Trophoblast cell (in vitro differentiated cells and primary cell): ENCODE data around the gene CHRNG.

Source experiments
- DNase-seq, 2 donors: peaks; one replicate each; pipeline ENCODE4 v3.0.0-alpha.2; 2016
- H2AFZ ChIP-seq: 2 replicates; pipeline ENCODE4 v1.6.1; 2013; ENCODE audit warnings: low read length, moderate library complexity, mild to moderate bottlenecking; ENCODE audit not compliant: insufficient read depth, poor library complexity
- H2AK5ac ChIP-seq: 2 replicates; pipeline ENCODE4 v1.6.1; 2013; ENCODE audit warnings: mild to moderate bottlenecking, low read length
- H2BK120ac ChIP-seq: 2 replicates; pipeline ENCODE4 v1.6.1; 2013; ENCODE audit warnings: low read length, mild to moderate bottlenecking, moderate library complexity; ENCODE audit not compliant: insufficient read depth, poor library complexity
- H2BK12ac ChIP-seq: 2 replicates; pipeline ENCODE4 v1.6.1; 2013; ENCODE audit warnings: mild to moderate bottlenecking, low read length, moderate library complexity
- H2BK5ac ChIP-seq: 2 replicates; pipeline ENCODE4 v1.6.1; 2013; ENCODE audit warnings: low read length, low read depth, moderate library complexity, mild to moderate bottlenecking; ENCODE audit not compliant: poor library complexity
- H3K14ac ChIP-seq: 2 replicates; pipeline ENCODE4 v1.6.1; 2013; ENCODE audit warnings: mild to moderate bottlenecking, low read length
- H3K18ac ChIP-seq: 2 replicates; pipeline ENCODE4 v1.6.1; 2013; ENCODE audit warnings: mild to moderate bottlenecking, low read length
- H3K23ac ChIP-seq: 2 replicates; pipeline ENCODE4 v1.6.1; 2013; ENCODE audit warnings: low read length
- H3K27ac ChIP-seq: 2 replicates; pipeline ENCODE4 v1.5.1; 2013; ENCODE audit warnings: low read depth, mild to moderate bottlenecking, inconsistent platforms, low read length, moderate library complexity
- H3K27me3 ChIP-seq: 2 replicates; pipeline ENCODE4 v1.6.1; 2013; ENCODE audit warnings: inconsistent platforms, mild to moderate bottlenecking, low read length, moderate library complexity; ENCODE audit not compliant: insufficient read depth
- H3K36me3 ChIP-seq, 2 experiments: 1 replicate in 1 of 2; 2 replicates in 1 of 2; pipeline ENCODE4 v1.6.1; 2013; ENCODE audit warnings: low read length in 2 of 2, mild to moderate bottlenecking in 2 of 2, moderate library complexity in 1 of 2; ENCODE audit not compliant: insufficient read depth in 2 of 2, control insufficient read depth in 1 of 2
- H3K4ac ChIP-seq: 2 replicates; pipeline ENCODE4 v1.6.1; 2013; ENCODE audit warnings: low read depth, mild to moderate bottlenecking, low read length, moderate library complexity
- H3K4me1 ChIP-seq, 2 experiments: 1 replicate in 1 of 2; 2 replicates in 1 of 2; pipeline ENCODE4 v1.6.1; 2013; ENCODE audit warnings: low read length in 2 of 2, mild to moderate bottlenecking in 2 of 2, moderate library complexity in 1 of 2; ENCODE audit not compliant: insufficient read depth in 2 of 2, control insufficient read depth in 1 of 2
- H3K4me2 ChIP-seq: 2 replicates; pipeline ENCODE4 v1.6.1; 2013; ENCODE audit warnings: inconsistent platforms, mild to moderate bottlenecking, low read length, moderate library complexity
- H3K4me3 ChIP-seq: 2 replicates; pipeline ENCODE4 v1.5.1; 2013; ENCODE audit warnings: mild to moderate bottlenecking, low read depth, low read length, inconsistent platforms
- H3K79me1 ChIP-seq: one replicate; pipeline ENCODE4 v1.6.1; 2013; ENCODE audit warnings: low read length
- H3K79me2 ChIP-seq: 2 replicates; pipeline ENCODE4 v1.6.1; 2013; ENCODE audit warnings: low read length, mild to moderate bottlenecking; ENCODE audit not compliant: control insufficient read depth, insufficient read depth, poor library complexity
- H3K9ac ChIP-seq: 2 replicates; pipeline ENCODE4 v1.6.1; 2013; ENCODE audit warnings: mild to moderate bottlenecking, low read length
- H3K9me3 ChIP-seq: 2 replicates; pipeline ENCODE4 v1.6.1; 2013; ENCODE audit warnings: low read depth, mild to moderate bottlenecking, control low read depth, inconsistent platforms, low read length; ENCODE audit not compliant: insufficient read depth
- H4K12ac ChIP-seq: 2 replicates; pipeline ENCODE4 v1.6.1; 2013; ENCODE audit warnings: low read depth, mild to moderate bottlenecking, low read length, moderate library complexity
- H4K8ac ChIP-seq: 2 replicates; pipeline ENCODE4 v1.6.1; 2013; ENCODE audit warnings: low read depth, mild to moderate bottlenecking, low read length, moderate library complexity
- H4K91ac ChIP-seq: one replicate; pipeline ENCODE4 v1.6.1; 2013; ENCODE audit warnings: low read depth, mild to moderate bottlenecking, low read length, moderate library complexity
- WGBS: extraction: QIAGEN DNeasy Blood & Tissue Kit; methylation state at CpG from one replicate; pipeline ENCODE4 v1.1.7; 2013; ENCODE audit warnings: missing lambda C conversion rate; ENCODE audit not compliant: insufficient read length, insufficient coverage; ENCODE audit errors: extremely low coverage; 5-methylcytosine and 5-hydroxymethylcytosine counted together

The CHRNG gene

DNA sequence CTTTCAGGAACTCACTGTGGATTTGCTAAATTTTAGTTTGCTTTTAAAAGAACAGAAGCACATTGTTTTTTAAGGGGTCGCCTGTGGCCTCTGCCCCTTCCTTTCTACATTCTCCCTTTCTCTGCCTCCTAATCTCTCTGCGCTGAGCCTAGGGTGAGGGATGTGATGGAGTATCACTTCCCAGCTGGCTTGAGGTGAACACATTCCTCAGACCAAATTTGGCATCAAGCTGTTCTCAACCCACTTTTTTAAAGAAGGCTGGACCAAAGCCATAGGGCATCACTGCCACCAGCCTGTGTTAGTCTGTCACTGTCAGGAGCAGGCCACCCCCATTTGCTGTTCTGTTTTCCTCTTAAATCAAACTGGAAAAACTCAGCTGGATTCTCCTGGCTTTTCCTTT is 38.3 kb downstream of the CHRNG start:
- Histone ChIP-seq H3K4me3 (no peak overlapping the region), H3K14ac (no peak overlapping the region), H3K18ac (no peak overlapping the region), H3K79me2 (no peaks in the 10 kb centered on the region), H3K27me3 (no peaks in the 10 kb centered on the region), H2AFZ (no peak overlapping the region), H3K27ac (no peak overlapping the region), H2BK5ac (no peak overlapping the region), H4K12ac (no peak overlapping the region), H4K8ac (no peak overlapping the region), H3K9me3 (no peaks in the 10 kb centered on the region), H3K36me3 (peaks cover 10 to 24% of the 10 kb centered on the region in 2 experiments), H3K9ac (no peak overlapping the region), H3K4me1 (peaks cover 0 to 3% of the 10 kb centered on the region in 2 experiments), H3K23ac (no peak overlapping the region), H3K4ac (no peak overlapping the region), H3K79me1 (no peaks in the 10 kb centered on the region), H4K91ac (no peak overlapping the region), H2BK120ac (no peak overlapping the region), H2AK5ac (no peak overlapping the region), H3K4me2 (no peak overlapping the region), H2BK12ac (no peak overlapping the region)
- DNase-seq: no peak
- no CpG with 5 or more reads among the region's 2 CpGs for WGBS

DNA sequence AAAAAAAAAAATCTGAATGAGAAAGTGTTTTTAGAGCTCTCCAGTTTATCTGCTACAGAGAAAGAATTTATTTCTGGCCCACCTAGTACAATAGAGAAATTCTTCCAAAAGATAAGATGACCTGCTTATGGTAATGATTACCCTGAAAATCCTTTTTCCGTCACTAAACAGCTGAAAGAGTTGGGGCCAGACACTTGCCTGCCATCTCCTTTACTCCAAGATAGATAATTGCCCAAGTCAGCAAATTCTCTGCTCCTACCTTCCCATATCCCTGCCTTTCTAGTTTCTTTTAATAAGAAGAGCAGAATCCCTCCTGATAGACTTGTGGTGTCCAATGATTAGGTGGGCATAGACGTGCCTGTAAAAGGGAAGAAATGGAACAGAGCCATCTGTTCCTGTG is 39.1 kb downstream of the CHRNG start:
- no peak overlapping the region for H2BK120ac ChIP-seq
- no peak overlapping the region for H3K27ac ChIP-seq
- no peak overlapping the region for H2BK5ac ChIP-seq
- H4K12ac ChIP-seq: no peak overlapping the region
- no peak overlapping the region for H3K18ac ChIP-seq
- H3K4ac ChIP-seq: no peak overlapping the region
- H3K14ac ChIP-seq: no peak overlapping the region
- no peak overlapping the region for H4K91ac ChIP-seq
- no peak overlapping the region for H4K8ac ChIP-seq
- H2BK12ac ChIP-seq: no peak overlapping the region
- H3K79me1 ChIP-seq: no peaks in the 10 kb centered on the region
- no peaks in the 10 kb centered on the region for H3K27me3 ChIP-seq
- H3K36me3 ChIP-seq: peaks cover 12 to 23% of the 10 kb centered on the region in 2 experiments
- peaks cover 0 to 3% of the 10 kb centered on the region in 2 experiments for H3K4me1 ChIP-seq
- H2AFZ ChIP-seq: no peak overlapping the region
- H2AK5ac ChIP-seq: no peak overlapping the region
- H3K79me2 ChIP-seq: no peaks in the 10 kb centered on the region
- H3K4me2 ChIP-seq: no peak overlapping the region
- no peak overlapping the region for H3K23ac ChIP-seq
- no CpG with 5 or more reads among the region's 2 CpGs for WGBS
- no peak overlapping the region for H3K9ac ChIP-seq
- H3K4me3 ChIP-seq: no peak overlapping the region
- no peaks in the 10 kb centered on the region for H3K9me3 ChIP-seq
- no peak for DNase-seq

GRCh38 chr2:232580648-232580981 is 41.1 kb downstream of the CHRNG start:
- Histone ChIP-seq H3K4ac (no peak overlapping the region), H3K27ac (no peak overlapping the region), H3K14ac (no peak overlapping the region), H3K23ac (no peak overlapping the region), H3K18ac (no peak overlapping the region), H4K8ac (no peak overlapping the region), H4K91ac (no peak overlapping the region), H3K4me3 (no peak overlapping the region), H3K9me3 (no peaks in the 10 kb centered on the region), H3K4me1 (peaks cover 0 to 3% of the 10 kb centered on the region in 2 experiments), H3K27me3 (no peaks in the 10 kb centered on the region), H3K9ac (no peak overlapping the region), H2BK120ac (no peak overlapping the region), H3K79me1 (no peaks in the 10 kb centered on the region), H2AK5ac (no peak overlapping the region), H3K36me3 (peaks cover 5 to 13% of the 10 kb centered on the region in 2 experiments), H4K12ac (no peak overlapping the region), H2BK12ac (no peak overlapping the region), H2BK5ac (no peak overlapping the region), H3K79me2 (no peaks in the 10 kb centered on the region), H2AFZ (no peak overlapping the region), H3K4me2 (no peak overlapping the region)
- no CpG with 5 or more reads among the region's 6 CpGs for WGBS
- no peak for DNase-seq

GRCh38 chr2:232581725-232582124 is 42.2 kb downstream of the CHRNG start:
- no peak overlapping the region for H2BK5ac ChIP-seq
- H2BK120ac ChIP-seq: no peak overlapping the region
- H3K4me2 ChIP-seq: no peak overlapping the region
- no peak overlapping the region for H3K18ac ChIP-seq
- H3K36me3 ChIP-seq: peaks cover 5 to 13% of the 10 kb centered on the region in 2 experiments
- no peaks in the 10 kb centered on the region for H3K9me3 ChIP-seq
- DNase-seq: no peak
- no peaks in the 10 kb centered on the region for H3K79me2 ChIP-seq
- no peak overlapping the region for H3K14ac ChIP-seq
- H3K79me1 ChIP-seq: no peaks in the 10 kb centered on the region
- peaks cover 0 to 5% of the 10 kb centered on the region in 2 experiments for H3K4me1 ChIP-seq
- no peak overlapping the region for H3K4me3 ChIP-seq
- H2AK5ac ChIP-seq: no peak overlapping the region
- no peak overlapping the region for H3K23ac ChIP-seq
- no peak overlapping the region for H4K8ac ChIP-seq
- no peaks in the 10 kb centered on the region for H3K27me3 ChIP-seq
- H2BK12ac ChIP-seq: no peak overlapping the region
- H2AFZ ChIP-seq: no peak overlapping the region
- no peak overlapping the region for H4K12ac ChIP-seq
- H3K9ac ChIP-seq: no peak overlapping the region
- no peak overlapping the region for H3K4ac ChIP-seq
- no peak overlapping the region for H3K27ac ChIP-seq
- no peak overlapping the region for H4K91ac ChIP-seq
